ENCODE results near the gene ZNF750.
A peak's percentile ranks its signal among the peaks of the same experiment; 100 is the strongest.
"Not testable (repeated sequence)": the region's sequence is repeated elsewhere in the genome, so short reads cannot be mapped to it uniquely, and the experiment has no call there.

Gene ZNF750

DNA sequence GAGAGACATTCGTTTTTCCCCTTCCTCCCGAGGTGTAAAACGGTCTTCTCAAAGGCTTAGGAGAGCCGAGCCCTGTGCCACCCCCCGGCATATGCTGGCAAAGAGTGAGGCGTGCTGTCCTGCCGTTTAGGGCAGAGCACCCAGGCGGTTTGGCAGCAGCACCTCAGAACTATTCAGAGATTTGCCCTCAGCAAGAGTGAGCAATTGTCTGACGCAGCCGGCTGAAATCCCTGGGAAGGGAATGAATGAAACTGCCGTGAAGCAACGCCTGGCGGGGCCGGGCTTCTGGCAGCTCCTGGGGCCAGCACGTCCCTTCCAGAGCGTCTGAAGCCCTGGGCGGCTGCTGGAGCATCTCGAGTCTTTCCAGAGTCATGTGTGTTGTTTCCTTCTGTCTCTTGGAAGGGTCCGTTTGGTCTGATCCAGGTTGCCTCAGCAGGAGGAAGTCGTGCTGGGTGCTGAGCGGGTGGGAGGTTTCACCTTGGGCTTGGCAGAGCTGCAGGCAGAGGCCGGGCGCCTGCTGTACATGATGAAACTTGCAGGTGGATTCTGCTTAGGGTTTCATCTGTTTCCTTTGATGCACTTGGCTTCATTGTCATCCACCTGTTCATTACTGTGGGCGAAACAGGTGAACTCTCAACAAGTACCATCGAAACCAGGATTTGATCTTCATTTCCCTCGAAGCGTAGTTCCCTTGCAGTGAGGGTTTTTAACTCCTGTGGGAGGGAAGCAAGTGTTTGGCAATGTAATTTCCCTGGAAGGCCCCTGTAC lies 52.6 kb downstream of the ZNF750 start:
- no peak for DNase-seq
- in situ Hi-C loops (cut with MboI; ENCODE audit: low pct_unique_long_range_greater_than_20kb, low sequenced_read_pairs): no loop called here

DNA sequence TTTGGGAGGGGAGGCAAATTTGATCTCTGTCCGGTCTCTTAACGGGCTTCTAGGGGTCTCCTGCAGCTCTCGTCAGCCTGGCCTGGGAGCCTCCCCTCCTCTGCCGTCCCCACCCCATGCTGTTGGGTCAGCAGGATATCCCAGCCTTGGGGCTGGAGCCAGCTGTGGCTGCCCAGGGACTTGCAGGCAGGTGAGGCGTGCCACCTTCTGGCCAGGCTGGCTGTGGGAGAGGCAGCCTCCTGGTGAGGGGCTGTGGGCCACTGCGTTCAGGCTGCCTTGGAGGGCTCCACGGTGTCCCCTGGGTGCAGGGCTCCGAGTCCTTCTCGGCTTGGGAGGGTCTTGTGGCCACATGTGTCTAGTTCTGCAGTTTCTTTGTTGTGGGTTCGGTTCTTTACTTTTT lies 53.4 kb downstream of the ZNF750 start:
- DNase-seq: no peak
- in situ Hi-C loops (cut with MboI; ENCODE audit: low pct_unique_long_range_greater_than_20kb, low sequenced_read_pairs): no loop called here

DNA sequence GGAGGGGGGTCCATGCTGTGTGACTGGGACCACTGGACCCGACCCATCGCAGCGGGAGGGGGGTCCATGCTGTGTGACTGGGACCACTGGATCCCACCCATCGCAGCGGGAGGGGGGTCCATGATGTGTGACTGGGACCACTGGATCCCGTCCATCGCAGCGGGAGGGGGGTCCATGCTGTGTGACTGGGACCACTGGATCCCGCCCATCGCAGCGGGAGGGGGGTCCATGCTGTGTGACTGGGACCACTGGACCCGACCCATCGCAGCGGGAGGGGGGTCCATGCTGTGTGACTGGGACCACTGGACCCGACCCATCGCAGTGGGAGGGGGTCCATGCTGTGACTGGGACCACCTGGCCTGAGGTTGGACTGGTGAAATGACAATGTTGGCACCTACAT lies 54.2 kb downstream of the ZNF750 start:
- in situ Hi-C loops (cut with MboI; ENCODE audit: low pct_unique_long_range_greater_than_20kb, low sequenced_read_pairs); DNase-seq: not testable (repeated sequence)

DNA sequence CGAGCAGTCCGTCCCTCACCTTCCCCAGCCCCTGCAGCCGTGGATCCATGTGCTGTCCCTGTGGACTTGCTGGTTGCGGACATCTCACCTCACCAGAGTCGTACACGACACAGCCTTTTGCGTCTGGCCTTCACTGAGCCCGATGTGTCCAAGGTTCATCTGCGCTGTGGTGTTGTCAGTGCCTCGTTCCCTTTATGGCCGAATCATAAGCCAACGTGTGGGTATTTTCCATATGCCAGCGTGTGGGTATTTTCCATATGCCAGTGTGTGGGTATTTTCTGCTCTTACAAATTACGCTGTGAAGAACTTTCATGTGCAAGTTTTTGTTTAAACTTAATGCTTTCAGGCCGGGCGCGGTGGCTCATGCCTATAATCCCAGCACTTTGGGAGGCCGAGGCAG lies 56.3 kb downstream of the ZNF750 start:
- in situ Hi-C loops (cut with MboI; ENCODE audit: low pct_unique_long_range_greater_than_20kb, low sequenced_read_pairs): no loop called here
- no peak for DNase-seq

DNA sequence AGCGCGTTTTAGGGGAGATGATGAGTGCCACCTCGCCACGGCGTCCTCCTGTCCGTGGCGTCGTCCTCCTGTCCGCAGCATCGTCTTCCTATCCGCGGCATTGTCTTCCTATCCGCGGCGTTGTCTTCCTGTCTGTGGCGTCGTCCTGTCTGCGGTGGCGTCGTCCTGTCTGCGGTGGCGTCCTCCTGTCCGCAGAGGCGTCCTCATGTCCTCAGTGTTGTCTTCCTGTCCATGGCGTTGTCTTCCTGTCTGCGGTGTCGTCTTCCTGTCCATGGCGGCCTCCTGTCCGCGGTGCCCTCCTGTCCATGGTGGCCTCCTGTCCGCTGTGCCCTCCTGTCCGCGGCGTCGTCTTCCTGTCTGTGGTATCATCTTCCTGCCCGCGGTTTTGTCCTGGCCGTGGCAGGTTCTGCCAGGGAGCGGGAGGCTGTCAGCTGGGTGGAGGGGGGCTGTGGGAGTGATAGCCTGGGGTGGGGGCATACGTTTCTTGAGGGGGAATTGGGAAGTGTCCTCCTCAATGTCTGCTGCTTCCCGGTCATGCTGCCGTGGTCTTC lies 57.1 kb downstream of the ZNF750 start:
- peak; percentile 62 for DNase-seq
- in situ Hi-C loops (cut with MboI; ENCODE audit: low pct_unique_long_range_greater_than_20kb, low sequenced_read_pairs): no loop called here

DNA sequence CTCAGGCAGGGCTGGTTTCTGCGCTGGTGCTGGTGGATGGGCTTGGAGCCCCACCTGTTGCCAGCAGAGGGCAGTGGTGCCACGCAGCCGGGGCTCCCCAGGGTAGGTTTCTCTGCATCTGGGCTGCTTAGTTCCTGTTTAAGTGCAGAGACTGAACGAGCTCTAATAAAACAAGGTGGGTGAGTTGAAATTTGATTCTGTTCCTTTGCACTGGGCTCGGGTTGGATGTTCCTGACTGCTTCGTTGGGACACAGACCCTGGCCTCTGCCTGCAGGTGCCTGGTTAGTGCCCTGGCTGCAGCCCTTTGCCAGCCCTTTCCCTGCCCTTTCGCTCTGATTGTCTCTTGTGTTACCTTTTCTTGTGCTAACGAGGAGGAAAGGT lies 57.9 kb downstream of the ZNF750 start:
- peak; percentile 94 for DNase-seq
- in situ Hi-C loops (cut with MboI; ENCODE audit: low pct_unique_long_range_greater_than_20kb, low sequenced_read_pairs): no loop called here

DNA sequence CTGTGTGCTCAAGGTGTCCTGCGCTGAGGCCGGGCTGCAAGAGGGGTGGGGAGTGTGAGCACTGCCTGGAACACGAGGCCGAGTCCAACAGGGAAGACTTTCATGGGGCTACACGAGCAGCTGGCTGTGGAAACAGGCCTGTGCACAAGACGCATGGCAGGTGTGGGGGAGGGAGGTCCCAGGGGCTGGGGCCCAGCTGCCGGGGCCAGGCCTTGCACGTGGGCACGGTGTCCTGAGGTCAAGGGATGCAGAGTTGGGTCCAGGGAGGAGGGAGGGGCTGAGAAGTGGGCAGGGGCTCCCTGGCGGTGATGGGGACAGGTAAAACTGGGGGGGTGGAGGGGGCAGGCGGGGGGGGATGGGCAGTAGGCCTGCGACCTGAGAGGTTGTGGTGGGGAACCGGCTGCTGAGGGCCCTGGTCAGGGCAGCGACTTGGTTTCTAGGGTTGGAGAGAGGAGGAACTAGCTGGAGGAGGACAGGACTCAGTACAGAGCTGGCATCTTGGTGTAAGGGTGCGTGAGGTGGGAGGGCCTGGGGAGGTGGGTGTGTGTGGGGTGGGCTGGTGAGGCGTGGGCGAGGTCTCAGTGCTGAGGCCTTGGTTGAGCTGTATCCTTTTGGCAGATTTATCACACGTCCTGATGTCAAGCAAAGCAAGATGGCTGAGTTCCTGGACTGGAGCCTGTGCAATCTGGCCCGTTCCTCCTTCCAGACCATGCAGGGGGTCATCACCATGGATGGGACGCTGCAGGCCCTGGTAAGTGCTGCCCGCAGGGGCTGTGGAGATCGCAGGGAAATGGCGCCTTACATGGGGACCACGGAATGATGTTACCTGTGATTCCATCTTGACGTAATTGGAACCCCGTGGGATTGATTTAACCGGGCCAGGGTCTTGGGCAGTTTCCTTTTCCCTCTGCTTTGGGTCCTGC lies 58.6 kb downstream of the ZNF750 start:
- in situ Hi-C loops (cut with MboI; ENCODE audit: low pct_unique_long_range_greater_than_20kb, low sequenced_read_pairs): no loop called here
- DNase-seq: no peak

DNA sequence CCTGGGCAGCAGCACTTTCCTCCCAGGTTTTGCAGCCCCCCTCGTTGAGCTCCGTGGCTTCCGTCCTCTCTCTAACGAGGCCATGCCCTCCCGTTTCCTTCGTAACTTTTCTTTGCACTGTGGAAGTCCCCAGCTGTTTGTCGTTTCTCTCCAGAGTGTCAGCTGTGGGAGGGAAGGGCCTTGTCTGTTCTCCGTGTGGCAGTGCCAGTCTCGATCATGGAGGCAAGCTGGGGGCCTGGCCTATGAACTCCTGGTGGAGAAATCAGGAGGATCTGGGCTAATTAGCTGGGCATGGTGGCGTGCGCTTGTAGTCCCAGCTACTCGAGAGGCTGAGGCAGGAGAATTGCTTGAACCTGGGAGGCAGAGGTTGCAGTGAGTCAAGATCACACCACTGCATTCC lies 59.6 kb downstream of the ZNF750 start:
- in situ Hi-C loops (cut with MboI; ENCODE audit: low pct_unique_long_range_greater_than_20kb, low sequenced_read_pairs): no loop called here
- DNase-seq: no peak

DNA sequence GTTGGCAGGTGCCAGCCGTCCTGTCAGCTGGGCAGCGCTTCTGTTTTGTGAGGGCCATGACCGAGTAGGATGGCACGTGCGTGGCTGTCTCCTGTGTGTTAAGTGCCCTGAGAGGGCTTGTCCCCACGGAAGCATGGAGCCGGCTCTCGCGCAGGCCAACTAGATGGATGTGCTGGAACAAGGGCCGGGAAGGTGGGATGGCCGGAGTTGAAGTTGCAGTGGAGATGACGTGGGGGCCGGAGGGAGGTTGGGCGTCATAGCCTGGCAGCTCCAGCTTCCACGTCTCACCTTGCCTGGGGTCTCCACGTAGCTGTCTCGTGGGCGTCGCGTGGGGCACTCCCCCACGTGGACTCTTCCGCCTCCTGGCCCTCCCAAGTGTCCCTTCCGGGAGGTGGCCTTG lies 60.3 kb downstream of the ZNF750 start:
- in situ Hi-C loops (cut with MboI; ENCODE audit: low pct_unique_long_range_greater_than_20kb, low sequenced_read_pairs): no loop called here
- DNase-seq: no peak
